OCI-LY7 (cell line): ENCODE data around the gene LAX1.

Experiments used
- CTCF ChIP-seq: fragments of 200-600 bp; sonication (generic); conservative IDR thresholded peaks from 2 replicates; pipeline ENCODE4 v1.5.1; 2014; ENCODE audit warnings: mild to moderate bottlenecking, antibody characterized with exemption, low read length, moderate library complexity, mixed read lengths
- EZH2phosphoT487 ChIP-seq: fragments of 200-600 bp; sonication (generic); IDR thresholded peaks from 2 replicates; pipeline ENCODE4 v1.6.1; 2018; ENCODE audit warnings: low read depth, borderline replicate concordance, mild to moderate bottlenecking, mixed run types, antibody characterized with exemption, low read length, moderate library complexity, mixed read lengths

- TF ChIP-seq CTCF, result no peak
- no peak for TF ChIP-seq EZH2phosphoT487
Observed at GRCh38 chr1:203797216-203797615, 32.2 kb downstream of the LAX1 start.
